Pancreas (tissue), 10 donors: ENCODE measurements around the gene TUBB6. TPM values are rescaled to one million over a fixed set of nuclear protein-coding genes. Genes with fewer than 3 reads are reported as not detected.

Experiments used
- ATAC-seq, 4 donors: fragments of 200-7000 bp; cut with Tn5 transposase; one replicate each; pipeline versions ENCODE4 v1.8.0 to v1.9.1; 2020; ENCODE audit warnings: mild to moderate bottlenecking in 4 of 4, moderate library complexity in 4 of 4
- DNase-seq, 6 donors: peaks; one replicate each; pipeline ENCODE4 v3.0.0-alpha.2; 2020
- FAIRE-seq: peaks from 2 replicates; lab custom pipeline; 2012; peaks lifted over from hg19 to GRCh38; lab: Jason Lieb, UNC
- H3K27ac ChIP-seq, 4 donors: fragments of 200-600 bp; sonication (generic); 1 replicate in 3 of 4; 2 replicates in 1 of 4; pipeline versions ENCODE4 v1.5.0 to v1.8.0; 2020
- H3K27me3 ChIP-seq, 4 donors: fragments of 200-600 bp; one replicate each; pipeline ENCODE4 v1.8.0; 2021
- H3K36me3 ChIP-seq, 3 donors: fragments of 200-600 bp; sonication (generic) in 1 of 3; one replicate each; pipeline versions ENCODE4 v1.5.0 to v1.8.0; 2020 to 2021
- H3K4me1 ChIP-seq, 3 donors: fragments of 200-600 bp; one replicate each; pipeline ENCODE4 v1.8.0; 2021
- H3K4me3 ChIP-seq, 4 donors: fragments of 200-600 bp; sonication (generic) in 2 of 4; one replicate each; pipeline versions ENCODE4 v1.5.0 to v1.8.0; 2020 to 2021
- H3K9me3 ChIP-seq, 4 donors: fragments of 200-600 bp; one replicate each; pipeline ENCODE4 v1.8.0; 2021
- WGBS, 2 donors: extraction: QIAGEN DNeasy Blood & Tissue Kit; methylation state at CpG; one replicate each; pipeline ENCODE4 v1.1.7; 2013; 5-methylcytosine and 5-hydroxymethylcytosine counted together
- intact Hi-C, 3 donors: fragments of 100-400 bp; cut with DNase I; formaldehyde crosslinking; loops; one replicate each; pipeline versions ENCODE4 v1.11.1 to v1.14.2; 2022
- polyA plus RNA-seq, 2 donors: library from polyadenylated mRNA; stranded (reverse); fragments of 200-250 nt; gene quantifications; one replicate each; pipeline ENCODE4 v1.2.3, GENCODE V29; 2013
- total RNA-seq, 6 donors: library from RNA; stranded (reverse); fragmentation: NEBNext Ultra II Directional in 4 of 6; extraction: Animal tissue kit (Norgen Biotek cat#: 25700) in 4 of 6; gene quantifications; one replicate each; pipeline versions ENCODE4 v1.2.1 to v1.2.4, GENCODE V29; 2021 to 2023
- TF ChIP-seq, protein P1 (sequence below), 4 donors: fragments of 200-600 bp; sonication (generic) in 3 of 4; IDR thresholded peaks; one replicate each; pipeline versions ENCODE4 v1.5.0 to v1.8.0; 2021; ENCODE audit warnings: antibody characterized with exemption in 4 of 4
- donor health status: healthy with polysubstance abuse.
- donor health status: DM: no; HTN: no; CAD: no; lungs with moderate emphysema.
- donor health status: DM: no; HTN: no; CAD: no.
- donor health status: control.
- donor health status: control.
- donor health status: Bipolar disorder and iron deficiency.
- donor health status: DM: yes; HTN: yes; CAD: no.
- donor health status: DM: no; HTN: no; CAD: no.
- donor health status: DM: no; HTN: no; CAD: no.
- donor health status: DM: yes; HTN: yes; CAD: no.

TUBB6 gene
- total and polyA plus RNA-seq, 8 donors, result 18.0 to 35.0 (median 26.2) TPM

DNA sequence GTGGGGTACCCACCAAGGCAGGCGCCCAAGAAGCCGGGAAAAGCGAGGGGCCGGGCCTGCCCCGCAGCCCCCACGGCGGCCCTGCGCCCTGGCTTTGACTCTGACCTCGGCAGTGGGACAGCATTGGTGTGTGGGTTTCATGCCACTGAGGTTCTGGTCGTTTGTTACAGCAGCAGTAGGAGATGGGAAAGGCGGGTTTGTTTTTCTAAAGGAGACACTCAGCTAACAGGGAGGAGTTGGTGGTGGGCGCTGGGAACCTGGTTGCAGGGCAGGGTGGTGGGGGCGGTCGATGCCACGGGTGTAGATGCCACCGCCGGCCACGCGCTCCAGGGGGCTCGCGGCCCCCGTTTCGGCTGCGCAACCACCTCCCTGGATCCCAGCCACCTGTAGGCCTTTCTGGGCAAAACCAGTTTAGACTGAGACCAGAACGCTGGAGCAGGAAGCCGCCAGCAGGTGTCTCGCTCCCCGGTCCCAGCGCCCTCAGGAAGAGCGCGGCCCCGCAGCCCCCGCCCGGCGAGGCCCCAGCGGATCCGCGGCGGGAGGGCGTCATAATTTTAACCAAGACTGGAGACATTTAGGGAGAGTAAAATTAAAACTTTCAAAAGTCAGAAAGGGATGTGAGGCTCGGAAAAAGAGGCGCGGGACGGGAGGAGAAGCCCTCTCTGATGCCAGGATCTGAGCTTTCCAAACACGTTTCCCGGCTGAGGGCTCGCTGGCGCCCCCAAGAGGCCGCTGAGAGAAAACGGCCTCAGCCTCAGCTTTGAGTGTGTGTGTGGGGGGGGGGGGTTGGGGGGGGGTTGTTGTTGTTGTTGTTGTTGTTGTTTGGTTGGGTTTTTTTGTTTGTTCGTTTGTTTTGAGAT lies 36.4 kb upstream of the TUBB6 start:
- TF ChIP-seq, protein P1, sequence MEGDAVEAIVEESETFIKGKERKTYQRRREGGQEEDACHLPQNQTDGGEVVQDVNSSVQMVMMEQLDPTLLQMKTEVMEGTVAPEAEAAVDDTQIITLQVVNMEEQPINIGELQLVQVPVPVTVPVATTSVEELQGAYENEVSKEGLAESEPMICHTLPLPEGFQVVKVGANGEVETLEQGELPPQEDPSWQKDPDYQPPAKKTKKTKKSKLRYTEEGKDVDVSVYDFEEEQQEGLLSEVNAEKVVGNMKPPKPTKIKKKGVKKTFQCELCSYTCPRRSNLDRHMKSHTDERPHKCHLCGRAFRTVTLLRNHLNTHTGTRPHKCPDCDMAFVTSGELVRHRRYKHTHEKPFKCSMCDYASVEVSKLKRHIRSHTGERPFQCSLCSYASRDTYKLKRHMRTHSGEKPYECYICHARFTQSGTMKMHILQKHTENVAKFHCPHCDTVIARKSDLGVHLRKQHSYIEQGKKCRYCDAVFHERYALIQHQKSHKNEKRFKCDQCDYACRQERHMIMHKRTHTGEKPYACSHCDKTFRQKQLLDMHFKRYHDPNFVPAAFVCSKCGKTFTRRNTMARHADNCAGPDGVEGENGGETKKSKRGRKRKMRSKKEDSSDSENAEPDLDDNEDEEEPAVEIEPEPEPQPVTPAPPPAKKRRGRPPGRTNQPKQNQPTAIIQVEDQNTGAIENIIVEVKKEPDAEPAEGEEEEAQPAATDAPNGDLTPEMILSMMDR (IDR thresholded peaks at IDR 0.05), result peak; percentile 6 to 61 (median 48)
- DNase-seq (peak; percentile 69 to 89 (median 78)), FAIRE-seq (no peak), ATAC-seq (peak; percentile 94 to 99 (median 98))
- intact Hi-C loops, result no loop called here
- Histone ChIP-seq H3K4me3 (peak overlapping the region in 3 of 4 donors; percentile 3 to 41 (median 37)), H3K9me3 (no peaks in the 10 kb centered on the region), H3K27ac (peak overlapping the region in 3 of 4 donors; percentile 20 to 65 (median 49)), H3K4me1 (no peaks in the 10 kb centered on the region), H3K27me3 (no peaks in the 10 kb centered on the region), H3K36me3 (no peaks in the 10 kb centered on the region)
- 17 to 18% methylated on average over 49 to 51 of the region's 51 CpGs for WGBS, 2 donors

GRCh38 chr18:12274793-12275192 lies 33.2 kb upstream of the TUBB6 start:
- Histone ChIP-seq H3K4me1 (no peaks in the 10 kb centered on the region), H3K27ac (no peak overlapping the region), H3K9me3 (no peaks in the 10 kb centered on the region), H3K36me3 (no peaks in the 10 kb centered on the region), H3K27me3 (no peaks in the 10 kb centered on the region), H3K4me3 (no peak overlapping the region)
- FAIRE-seq, result no peak
- TF ChIP-seq, protein P1 (IDR thresholded peaks at IDR 0.05), result no peak
- intact Hi-C loops, result no loop called here
- 92 to 95% methylated on average over 4 of the region's 4 CpGs for WGBS, 2 donors
- DNase-seq, result no peak
- no peak for ATAC-seq

- Histone ChIP-seq H3K27me3 (no peaks in the 10 kb centered on the region), H3K9me3 (no peaks in the 10 kb centered on the region), H3K36me3 (no peaks in the 10 kb centered on the region), H3K4me1 (no peaks in the 10 kb centered on the region), H3K4me3 (no peak overlapping the region), H3K27ac (no peak overlapping the region)
- FAIRE-seq (no peak), DNase-seq (no peak), ATAC-seq (no peak)
- TF ChIP-seq, protein P1 (IDR thresholded peaks at IDR 0.05), result no peak
- intact Hi-C loops, result no loop called here
- WGBS, 2 donors, result 84 to 89% methylated on average over 26 of the region's 26 CpGs
Observed at GRCh38 chr18:12276736-12277554, 31.1 kb upstream of the TUBB6 start.

GRCh38 chr18:12278215-12278671 lies 29.8 kb upstream of the TUBB6 start:
- DNase-seq (no peak), FAIRE-seq (no peak), ATAC-seq (peak in 1 of 4 donors; percentile 20)
- Histone ChIP-seq H3K4me1 (no peaks in the 10 kb centered on the region), H3K9me3 (no peaks in the 10 kb centered on the region), H3K27ac (peak overlapping the region in 1 of 4 donors; percentile 59), H3K4me3 (no peak overlapping the region), H3K36me3 (no peaks in the 10 kb centered on the region), H3K27me3 (no peaks in the 10 kb centered on the region)
- intact Hi-C loops, result no loop called here
- WGBS, 2 donors, result 65 to 67% methylated on average over 7 of the region's 7 CpGs
- TF ChIP-seq, protein P1 (IDR thresholded peaks at IDR 0.05), result no peak
